Activated B cell treated with CpG ODN at 0.5 μM for 24 hours (primary cell): ENCODE measurements around the gene DUSP6. TPM values are rescaled to one million over a fixed set of nuclear protein-coding genes. Genes with fewer than 3 reads are reported as not detected.
A peak's percentile ranks its signal among the peaks of the same experiment; 100 is the strongest.

Experiments used
- ATAC-seq: fragments of 200-7000 bp; cut with Tn5 transposase; one replicate; pipeline ENCODE4 v1.10.0; 2021; ENCODE audit warnings: low read depth, mild to moderate bottlenecking, moderate library complexity
- CTCF ChIA-PET: fragments of 350-600 bp; sonication (Branson Sonifier 250); formaldehyde crosslinking; loops from one replicate; lab custom pipeline; 2021; ENCODE audit warnings: antibody characterized with exemption; lab: Charles Lee
- POLR2A ChIA-PET: fragments of 350-600 bp; sonication (Branson Sonifier 250); formaldehyde crosslinking; loops from one replicate; lab custom pipeline; 2021; ENCODE audit warnings: antibody characterized with exemption; lab: Charles Lee
- DNase-seq: peaks from one replicate; pipeline ENCODE4 v3.0.0; 2022
- H3K27ac Mint-ChIP-seq: one replicate; pipeline ENCODE4 v1.8.0; 2020; ENCODE audit warnings: mixed read lengths
- H3K27me3 Mint-ChIP-seq: one replicate; pipeline ENCODE4 v1.8.0; 2021; ENCODE audit warnings: mixed read lengths
- H3K36me3 Mint-ChIP-seq: one replicate; pipeline ENCODE4 v1.8.0; 2021; ENCODE audit warnings: low read depth, mixed read lengths
- H3K4me1 Mint-ChIP-seq: one replicate; pipeline ENCODE4 v1.8.0; 2021; ENCODE audit warnings: mixed read lengths
- H3K4me3 Mint-ChIP-seq: one replicate; pipeline ENCODE4 v1.8.0; 2020; ENCODE audit warnings: mild to moderate bottlenecking, mixed read lengths
- H3K9me3 Mint-ChIP-seq: one replicate; pipeline ENCODE4 v1.8.0; 2020; ENCODE audit warnings: mixed read lengths
- intact Hi-C: fragments of 100-400 bp; cut with micrococcal nuclease; formaldehyde crosslinking; loops from one replicate; pipeline ENCODE4 v1.15.1; 2024
- total RNA-seq: library from RNA; stranded (reverse); gene quantifications from 2 replicates; pipeline ENCODE4 v1.2.3, GENCODE V29; 2022
- TF ChIP-seq, protein P1 (sequence below): fragments of 200-600 bp; IDR thresholded peaks from one replicate; pipeline ENCODE4 v1.8.0; 2022; ENCODE audit warnings: antibody characterized with exemption, mild to moderate bottlenecking

The DUSP6 gene
- total RNA-seq, 1 donor from 2014 or later, result 1.6 TPM

DNA sequence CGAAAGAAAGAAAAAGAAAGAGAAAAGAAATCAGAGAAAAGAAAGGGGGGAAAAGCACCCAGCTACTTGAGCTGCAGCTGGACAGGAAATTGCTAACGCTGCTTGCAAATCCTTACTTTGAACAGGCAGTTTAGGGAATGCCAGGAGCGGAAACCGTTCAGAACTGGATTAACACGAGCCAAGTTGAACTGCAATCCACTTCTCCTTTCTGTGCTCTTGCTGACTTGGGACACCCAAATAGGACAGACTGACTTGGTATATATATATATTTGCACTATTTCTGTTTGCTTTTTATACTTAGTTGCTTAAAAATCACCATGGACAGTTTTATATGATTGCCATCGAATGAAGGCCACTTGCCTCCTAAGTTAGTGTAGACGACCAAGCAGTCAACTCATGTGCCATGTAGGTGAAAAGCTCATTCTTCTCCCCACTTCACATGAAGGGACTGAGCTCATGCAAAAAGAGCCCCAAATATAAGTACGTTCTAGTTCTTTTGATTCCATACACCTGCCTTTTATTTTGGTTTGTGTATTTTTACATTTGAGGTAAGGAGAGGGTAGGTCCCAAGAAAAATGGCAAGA is 5.5 kb downstream of the DUSP6 start:
- intact Hi-C loops, result loop anchor here (1.0 to 10.0 kb wide), 2 partner anchors 7 to 318 kb away; no protein-coding TSS in a partner anchor
- peaks cover 67% of the 10 kb centered on the region for H3K4me1 Mint-ChIP-seq
- no peak for ATAC-seq
- ChIA-PET POLR2A (interaction anchor here (1.2 kb wide), 1 partner anchor 178 kb away, joined by 3 read pairs; the partner anchor contains the start of gene GALNT4), CTCF (no interaction called here)
- H3K9me3 Mint-ChIP-seq, result no peaks in the 10 kb centered on the region
- no peaks in the 10 kb centered on the region for H3K27me3 Mint-ChIP-seq
- TF ChIP-seq, protein P1, sequence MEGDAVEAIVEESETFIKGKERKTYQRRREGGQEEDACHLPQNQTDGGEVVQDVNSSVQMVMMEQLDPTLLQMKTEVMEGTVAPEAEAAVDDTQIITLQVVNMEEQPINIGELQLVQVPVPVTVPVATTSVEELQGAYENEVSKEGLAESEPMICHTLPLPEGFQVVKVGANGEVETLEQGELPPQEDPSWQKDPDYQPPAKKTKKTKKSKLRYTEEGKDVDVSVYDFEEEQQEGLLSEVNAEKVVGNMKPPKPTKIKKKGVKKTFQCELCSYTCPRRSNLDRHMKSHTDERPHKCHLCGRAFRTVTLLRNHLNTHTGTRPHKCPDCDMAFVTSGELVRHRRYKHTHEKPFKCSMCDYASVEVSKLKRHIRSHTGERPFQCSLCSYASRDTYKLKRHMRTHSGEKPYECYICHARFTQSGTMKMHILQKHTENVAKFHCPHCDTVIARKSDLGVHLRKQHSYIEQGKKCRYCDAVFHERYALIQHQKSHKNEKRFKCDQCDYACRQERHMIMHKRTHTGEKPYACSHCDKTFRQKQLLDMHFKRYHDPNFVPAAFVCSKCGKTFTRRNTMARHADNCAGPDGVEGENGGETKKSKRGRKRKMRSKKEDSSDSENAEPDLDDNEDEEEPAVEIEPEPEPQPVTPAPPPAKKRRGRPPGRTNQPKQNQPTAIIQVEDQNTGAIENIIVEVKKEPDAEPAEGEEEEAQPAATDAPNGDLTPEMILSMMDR, result no peak
- H3K4me3 Mint-ChIP-seq, result peak overlapping the region; percentile 74
- peak overlapping the region; percentile 71 for H3K27ac Mint-ChIP-seq
- H3K36me3 Mint-ChIP-seq, result peaks cover 4% of the 10 kb centered on the region
- no peak for DNase-seq

DNA sequence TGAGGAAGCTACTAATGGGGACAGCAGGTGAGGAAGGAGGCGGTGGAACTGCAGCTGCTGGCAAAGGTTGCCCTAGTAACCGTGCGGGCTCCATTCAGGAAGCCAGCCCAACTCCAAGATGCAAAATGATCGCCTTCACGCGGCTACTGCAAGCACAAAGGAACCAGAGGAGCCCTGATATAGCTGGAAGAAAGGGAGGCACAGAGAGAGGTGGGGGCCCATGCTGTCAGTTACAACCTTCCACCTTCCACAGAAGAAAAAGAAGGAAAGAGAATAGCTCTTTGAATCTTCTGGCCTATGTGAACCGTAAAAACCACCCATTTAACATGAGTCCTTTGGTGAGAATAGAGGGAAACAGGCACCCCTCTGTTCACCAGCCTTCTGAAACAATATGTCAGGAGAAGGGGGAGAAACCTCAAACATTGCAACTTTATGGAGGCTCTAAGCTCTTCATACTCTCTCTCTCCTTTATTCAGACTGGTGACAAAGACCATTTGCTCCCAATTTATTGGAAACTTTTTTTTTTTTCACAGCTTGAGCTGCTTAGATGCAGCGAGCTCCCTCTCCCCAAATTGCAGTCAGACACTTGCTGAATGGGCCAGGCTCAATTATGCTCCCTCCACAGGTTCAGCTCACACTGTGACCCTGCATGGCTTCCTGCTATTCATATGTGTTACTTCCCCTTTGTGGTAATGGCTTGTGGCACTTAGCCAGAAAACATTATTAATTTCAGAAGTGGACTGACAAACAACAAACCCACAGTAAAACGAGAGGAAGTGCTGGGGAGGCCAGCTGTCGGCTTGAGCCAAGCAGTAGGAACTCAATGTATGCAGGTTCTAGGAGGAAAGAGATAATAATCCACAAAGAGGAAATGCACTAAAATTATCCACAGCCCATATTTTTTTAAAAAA is 6.2 kb downstream of the DUSP6 start:
- ATAC-seq, result peak; percentile 88
- Mint-ChIP-seq H3K36me3 (no peaks in the 10 kb centered on the region), H3K27ac (peak overlapping the region; percentile 71), H3K4me3 (peak overlapping the region; percentile 74), H3K4me1 (peaks cover 61% of the 10 kb centered on the region), H3K9me3 (no peaks in the 10 kb centered on the region), H3K27me3 (no peaks in the 10 kb centered on the region)
- TF ChIP-seq, protein P1, result no peak
- intact Hi-C loops, result loop anchor here (1.0 to 10.0 kb wide), 2 partner anchors 8 to 319 kb away; no protein-coding TSS in a partner anchor
- DNase-seq, result no peak
- POLR2A ChIA-PET, result no interaction called here
- CTCF ChIA-PET, result interaction anchor here (0.7 kb wide), 1 partner anchor 199 kb away, joined by 3 read pairs; no protein-coding TSS in a partner anchor

DNA sequence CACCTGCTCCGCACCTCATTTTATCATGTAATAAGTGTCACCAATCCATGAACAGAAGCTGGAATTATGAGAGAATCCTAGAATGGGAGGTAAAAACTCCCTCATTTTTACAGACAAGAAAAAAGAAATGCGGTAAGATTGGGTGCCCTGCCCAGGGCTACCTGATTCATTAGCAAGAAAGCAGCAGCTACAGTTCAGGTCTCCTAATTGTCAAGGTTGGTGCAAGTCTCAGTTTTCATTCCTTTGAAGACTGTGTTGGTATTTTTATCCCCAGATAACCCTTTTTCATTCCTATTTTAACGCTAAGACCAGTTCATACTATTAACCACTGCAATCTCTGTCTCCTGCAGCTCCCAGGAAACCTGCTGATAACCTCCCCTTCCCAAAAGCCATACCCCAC is 6.9 kb downstream of the DUSP6 start:
- Mint-ChIP-seq H3K9me3 (no peaks in the 10 kb centered on the region), H3K4me1 (peaks cover 54% of the 10 kb centered on the region), H3K27ac (no peak overlapping the region), H3K4me3 (no peak overlapping the region), H3K36me3 (no peaks in the 10 kb centered on the region), H3K27me3 (no peaks in the 10 kb centered on the region)
- TF ChIP-seq, protein P1, result no peak
- ChIA-PET CTCF (no interaction called here), POLR2A (no interaction called here)
- no peak for DNase-seq
- intact Hi-C loops, result loop anchor here (10.0 kb wide), 1 partner anchor 319 kb away; no protein-coding TSS in a partner anchor
- ATAC-seq, result no peak

DNA sequence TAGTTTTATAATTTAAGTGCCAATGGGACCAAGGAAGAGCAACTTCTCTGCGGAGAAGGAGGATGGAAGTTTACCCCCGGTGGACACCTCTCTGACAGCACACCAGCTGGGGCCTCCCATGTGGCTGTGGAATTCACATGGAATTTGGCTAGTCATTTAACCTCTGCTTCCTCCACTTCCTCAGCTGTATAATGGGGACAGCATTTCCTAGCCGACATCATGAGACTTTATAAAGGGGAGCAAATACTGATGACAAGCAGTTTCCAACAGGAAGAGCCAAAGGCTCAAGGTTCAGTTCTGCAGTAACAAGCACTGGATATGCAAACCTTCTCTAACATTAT is 7.5 kb downstream of the DUSP6 start:
- DNase-seq, result no peak
- no peak overlapping the region for H3K27ac Mint-ChIP-seq
- no peak overlapping the region for H3K4me3 Mint-ChIP-seq
- H3K4me1 Mint-ChIP-seq, result peaks cover 48% of the 10 kb centered on the region
- no peak for ATAC-seq
- POLR2A ChIA-PET, result interaction anchor here (0.9 kb wide), 1 partner anchor 9 kb away, joined by 3 read pairs; no protein-coding TSS in a partner anchor
- H3K36me3 Mint-ChIP-seq, result no peaks in the 10 kb centered on the region
- intact Hi-C loops, result loop anchor here (10.0 kb wide), 1 partner anchor 320 kb away; no protein-coding TSS in a partner anchor
- CTCF ChIA-PET, result no interaction called here
- TF ChIP-seq, protein P1, result no peak
- H3K27me3 Mint-ChIP-seq, result no peaks in the 10 kb centered on the region
- no peaks in the 10 kb centered on the region for H3K9me3 Mint-ChIP-seq
